HUES6 (cell line): ENCODE measurements around the gene HNRNPM.

ENCODE experiments used
- H3K27ac ChIP-seq: 2 replicates; pipeline ENCODE4 v1.7.0; 2013; ENCODE audit warnings: low read depth, mild to moderate bottlenecking, low read length, inconsistent platforms
- H3K27me3 ChIP-seq: 2 replicates; pipeline ENCODE4 v1.6.1; 2013; ENCODE audit warnings: low read length; ENCODE audit not compliant: control insufficient read depth, insufficient read depth
- H3K36me3 ChIP-seq: 2 replicates; pipeline ENCODE4 v1.6.1; 2013; ENCODE audit warnings: low read length; ENCODE audit not compliant: control insufficient read depth, insufficient read depth
- H3K4me1 ChIP-seq: 2 replicates; pipeline ENCODE4 v1.6.1; 2013; ENCODE audit warnings: low read length; ENCODE audit not compliant: control insufficient read depth, insufficient read depth
- H3K4me3 ChIP-seq: 2 replicates; pipeline ENCODE4 v1.5.1; 2013; ENCODE audit warnings: low read depth, low read length
- H3K9ac ChIP-seq: one replicate; pipeline ENCODE4 v1.6.1; 2013; ENCODE audit warnings: mild to moderate bottlenecking, low read length
- H3K9me3 ChIP-seq: 2 replicates; pipeline ENCODE4 v1.6.1; 2013; ENCODE audit warnings: low read depth, low read length; ENCODE audit not compliant: control insufficient read depth, insufficient read depth

The HNRNPM gene

DNA sequence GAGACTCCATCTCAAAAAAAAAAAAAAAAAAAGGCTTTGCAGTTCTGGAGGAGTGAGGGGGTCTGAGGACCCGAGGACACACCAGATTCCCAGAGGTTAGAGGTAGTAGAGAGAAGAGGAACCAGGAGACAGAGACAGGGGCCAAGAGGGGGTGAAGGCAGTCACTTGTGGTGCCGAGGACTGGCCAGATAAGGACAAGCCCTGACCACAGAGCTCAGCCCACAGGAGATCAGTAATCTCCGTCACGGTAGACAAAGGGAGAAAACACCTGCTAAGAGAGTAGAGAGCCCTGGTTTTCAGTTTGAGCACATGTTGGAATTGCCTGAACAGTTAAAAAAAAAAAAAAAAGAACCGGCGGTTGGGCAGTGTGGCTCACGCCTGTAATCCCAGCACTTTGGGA, 59.4 kb downstream of the HNRNPM start:
- H3K36me3 ChIP-seq: no peaks in the 10 kb centered on the region
- H3K9me3 ChIP-seq: no peaks in the 10 kb centered on the region
- no peaks in the 10 kb centered on the region for H3K27me3 ChIP-seq
- no peak overlapping the region for H3K9ac ChIP-seq
- H3K4me1 ChIP-seq: peaks cover 19% of the 10 kb centered on the region
- no peak overlapping the region for H3K27ac ChIP-seq
- H3K4me3 ChIP-seq: no peak overlapping the region

DNA sequence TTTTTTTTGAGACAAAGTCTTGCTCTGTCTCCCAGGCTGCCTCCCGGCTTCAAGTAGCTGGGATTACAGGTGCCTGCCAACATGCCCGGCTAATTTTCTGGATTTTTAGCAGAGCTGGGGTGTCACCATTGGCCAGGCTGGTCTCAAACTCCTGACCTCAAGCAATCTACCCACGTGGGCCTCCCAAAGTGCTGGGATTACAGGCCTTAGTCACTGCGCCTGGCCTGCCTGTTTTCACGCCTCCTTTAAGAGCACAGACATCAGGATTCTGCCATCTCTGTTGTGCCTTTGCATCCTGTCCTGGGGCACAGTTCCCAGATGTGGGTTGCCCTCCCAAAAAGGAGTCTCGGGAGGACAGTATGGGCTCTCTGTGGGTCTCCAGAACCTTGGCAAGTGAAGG, 60.1 kb downstream of the HNRNPM start:
- Histone ChIP-seq H3K4me1 (peaks cover 19% of the 10 kb centered on the region), H3K36me3 (no peaks in the 10 kb centered on the region), H3K9ac (no peak overlapping the region), H3K27me3 (no peaks in the 10 kb centered on the region), H3K9me3 (no peaks in the 10 kb centered on the region), H3K27ac (no peak overlapping the region), H3K4me3 (no peak overlapping the region)

DNA sequence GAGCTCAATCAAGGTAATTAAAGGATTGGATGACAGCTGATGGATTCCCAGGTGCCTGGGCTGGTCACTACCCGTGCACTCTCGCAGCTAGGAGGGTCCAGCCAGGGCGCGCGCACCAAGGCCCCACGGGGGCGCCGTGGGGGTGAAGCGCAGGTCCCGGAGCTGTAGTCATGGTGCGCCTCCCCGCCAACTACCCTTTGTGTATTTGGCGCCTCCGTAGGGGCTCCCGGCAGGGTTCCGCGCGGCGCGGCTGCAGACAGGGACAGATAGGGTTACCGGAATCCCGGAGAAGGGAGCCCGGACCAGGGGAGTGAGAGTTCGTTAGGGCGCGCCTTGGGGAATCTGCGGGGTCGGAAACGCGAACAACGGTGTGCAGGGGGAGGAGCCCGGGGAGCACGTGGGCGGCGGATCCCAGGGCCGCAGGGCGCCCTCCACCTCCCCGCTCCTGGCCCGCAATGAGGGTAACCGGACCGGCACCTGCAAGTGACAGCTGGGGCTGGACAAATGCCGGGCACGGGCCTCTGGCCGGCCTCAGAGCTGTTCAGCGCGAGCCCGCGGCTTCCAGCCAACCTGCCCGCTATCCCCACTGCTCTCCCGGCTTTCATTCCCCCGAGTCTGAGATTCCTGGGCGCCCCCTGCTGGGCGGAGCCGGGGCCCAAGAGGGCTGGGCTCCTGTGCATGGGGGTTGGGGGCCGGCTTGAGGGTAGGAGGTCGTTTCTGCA, 61.1 kb downstream of the HNRNPM start:
- peak overlapping the region; percentile 66 for H3K9ac ChIP-seq
- peaks cover 13% of the 10 kb centered on the region for H3K4me1 ChIP-seq
- no peaks in the 10 kb centered on the region for H3K9me3 ChIP-seq
- H3K27me3 ChIP-seq: no peaks in the 10 kb centered on the region
- peak overlapping the region; percentile 56 for H3K4me3 ChIP-seq
- no peaks in the 10 kb centered on the region for H3K36me3 ChIP-seq
- no peak overlapping the region for H3K27ac ChIP-seq

DNA sequence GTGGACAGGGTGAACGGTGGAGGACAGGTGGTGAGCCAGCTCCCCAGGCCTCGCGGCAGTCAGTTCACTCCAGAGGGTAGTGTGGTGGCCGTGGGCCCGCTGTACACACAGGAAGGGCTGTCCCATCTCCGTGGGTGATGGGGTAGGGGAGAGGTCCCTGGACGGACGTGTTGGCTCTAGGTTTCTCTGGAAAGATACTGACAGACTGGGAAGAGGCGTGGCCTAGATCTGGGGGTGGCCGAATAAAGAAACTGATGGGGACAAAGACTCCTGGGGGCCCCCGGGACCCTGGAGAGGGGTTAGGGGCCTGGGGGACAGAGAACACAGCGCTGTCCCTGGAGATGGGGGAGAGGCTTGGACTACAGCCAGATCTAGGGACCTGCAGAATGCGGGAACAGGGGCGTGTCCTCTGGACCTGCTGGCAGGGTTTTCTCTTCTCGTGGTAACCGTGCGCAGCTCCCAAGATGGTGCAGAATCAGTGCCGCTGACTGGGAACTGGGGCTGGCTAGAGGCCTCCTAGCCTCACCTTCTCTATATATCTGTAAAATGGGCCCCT, 61.7 kb downstream of the HNRNPM start:
- no peaks in the 10 kb centered on the region for H3K36me3 ChIP-seq
- no peak overlapping the region for H3K27ac ChIP-seq
- no peaks in the 10 kb centered on the region for H3K9me3 ChIP-seq
- H3K9ac ChIP-seq: peak overlapping the region; percentile 66
- no peaks in the 10 kb centered on the region for H3K27me3 ChIP-seq
- H3K4me1 ChIP-seq: peaks cover 13% of the 10 kb centered on the region
- H3K4me3 ChIP-seq: peak overlapping the region; percentile 56

DNA sequence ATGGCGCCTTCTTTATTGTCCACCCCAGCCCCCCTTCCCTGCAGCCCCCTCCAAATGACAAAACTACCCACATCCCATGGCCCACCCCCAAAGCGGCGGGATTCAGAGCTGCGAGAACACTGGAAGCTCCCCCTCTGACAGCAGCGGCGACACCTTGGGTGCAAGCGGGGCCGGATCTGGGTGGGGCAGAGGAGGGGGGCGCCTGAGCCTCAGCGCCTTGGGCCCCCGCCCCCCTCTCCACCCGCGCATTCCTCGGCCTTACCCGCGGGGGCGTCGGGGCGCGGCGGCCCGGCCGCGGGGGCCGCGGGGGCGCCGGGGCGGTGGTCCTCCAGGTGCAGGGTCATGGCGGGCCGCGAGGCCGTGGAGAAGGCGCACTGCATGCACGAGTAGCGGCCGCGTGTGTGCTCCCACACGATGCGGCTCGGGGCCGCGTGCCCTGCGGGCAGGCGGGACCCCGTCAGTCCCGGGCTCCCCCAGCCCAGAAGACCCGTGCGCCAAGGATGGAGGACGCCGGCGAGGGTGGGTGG, 65.9 kb downstream of the HNRNPM start:
- Histone ChIP-seq H3K9me3 (peaks cover 3% of the 10 kb centered on the region; the same call in 1 of the 2 replicates), H3K27me3 (no peaks in the 10 kb centered on the region), H3K36me3 (no peaks in the 10 kb centered on the region), H3K9ac (no peak overlapping the region), H3K4me3 (peak overlapping the region; percentile 55), H3K27ac (no peak overlapping the region), H3K4me1 (peaks cover 25% of the 10 kb centered on the region)

DNA sequence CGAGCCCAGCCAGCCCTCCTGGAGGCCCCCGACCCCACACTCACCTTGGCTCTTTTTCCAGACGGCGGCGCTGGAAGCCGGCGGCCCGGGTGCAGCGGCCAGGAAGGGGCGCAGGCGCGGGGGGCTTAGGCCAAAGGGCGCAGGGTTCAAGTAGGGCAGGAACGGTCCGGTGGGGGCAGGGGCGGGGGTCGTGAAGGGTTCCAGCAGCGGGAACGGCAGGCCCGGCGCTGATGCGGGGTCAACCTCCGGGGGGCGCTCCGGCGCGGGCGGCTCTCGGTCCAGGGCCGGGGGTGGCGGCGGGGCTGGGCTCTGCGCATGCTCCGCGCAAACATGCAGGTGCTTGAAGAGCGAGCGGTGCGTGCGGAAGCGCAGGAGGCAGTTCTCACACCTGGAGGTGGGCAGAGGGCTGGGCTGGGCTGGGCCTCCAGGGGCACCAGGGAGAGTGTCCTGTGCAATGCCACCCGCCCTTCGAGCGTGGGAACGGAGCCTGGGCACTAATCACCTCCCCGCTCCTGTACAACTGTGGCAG, 66.9 kb downstream of the HNRNPM start:
- no peak overlapping the region for H3K9ac ChIP-seq
- no peaks in the 10 kb centered on the region for H3K27me3 ChIP-seq
- no peak overlapping the region for H3K27ac ChIP-seq
- peaks cover 3% of the 10 kb centered on the region; the same call in 1 of the 2 replicates for H3K9me3 ChIP-seq
- H3K4me3 ChIP-seq: peak overlapping the region; percentile 55
- peaks cover 20% of the 10 kb centered on the region for H3K4me1 ChIP-seq
- H3K36me3 ChIP-seq: no peaks in the 10 kb centered on the region

DNA sequence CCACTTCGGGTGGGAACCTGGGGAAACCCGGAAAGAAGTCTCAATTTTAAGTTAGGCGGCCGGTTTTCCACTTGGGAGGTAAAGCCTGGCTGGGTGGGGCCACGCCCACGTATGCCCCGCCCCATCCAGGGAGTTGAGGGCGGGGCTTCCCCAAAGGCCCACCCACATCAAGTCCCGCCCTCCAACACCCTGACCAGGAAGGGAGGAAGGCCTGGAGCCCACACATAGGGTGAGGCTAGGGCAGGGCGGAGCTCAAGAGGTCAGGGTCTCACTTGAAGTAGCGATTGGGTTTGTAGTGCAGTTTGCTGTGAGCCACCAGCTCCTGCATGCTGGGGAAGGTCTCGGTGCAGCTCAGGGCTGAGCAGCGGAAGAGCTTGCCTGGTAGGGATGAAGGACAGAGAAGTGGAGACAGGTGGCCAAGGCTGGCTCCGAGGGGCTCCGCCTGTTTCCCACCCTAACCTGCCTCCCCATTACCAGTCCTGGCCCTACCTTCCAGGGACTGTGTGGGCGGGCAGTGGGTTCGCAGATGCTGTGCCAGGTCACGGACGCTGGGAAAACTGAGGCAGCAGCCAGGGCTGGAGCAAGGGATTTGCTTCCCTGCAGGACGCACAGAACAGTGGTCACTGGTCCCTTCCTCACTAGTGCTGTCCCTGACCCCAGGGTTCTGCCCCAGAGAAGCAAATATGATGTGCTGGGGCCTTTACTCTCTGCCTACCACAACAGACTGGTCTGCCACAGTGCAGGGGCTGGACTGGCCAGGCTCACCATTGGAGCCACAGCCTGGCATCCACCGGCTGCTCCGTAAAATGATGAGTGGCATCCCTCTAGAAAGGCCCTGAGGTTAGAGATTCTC, 67.6 kb downstream of the HNRNPM start:
- Histone ChIP-seq H3K4me1 (peaks cover 17% of the 10 kb centered on the region), H3K27ac (no peak overlapping the region), H3K9me3 (peaks cover 3% of the 10 kb centered on the region; the same call in 1 of the 2 replicates), H3K36me3 (no peaks in the 10 kb centered on the region), H3K9ac (peak overlapping the region; percentile 99), H3K27me3 (no peaks in the 10 kb centered on the region), H3K4me3 (peak overlapping the region; percentile 95)

DNA sequence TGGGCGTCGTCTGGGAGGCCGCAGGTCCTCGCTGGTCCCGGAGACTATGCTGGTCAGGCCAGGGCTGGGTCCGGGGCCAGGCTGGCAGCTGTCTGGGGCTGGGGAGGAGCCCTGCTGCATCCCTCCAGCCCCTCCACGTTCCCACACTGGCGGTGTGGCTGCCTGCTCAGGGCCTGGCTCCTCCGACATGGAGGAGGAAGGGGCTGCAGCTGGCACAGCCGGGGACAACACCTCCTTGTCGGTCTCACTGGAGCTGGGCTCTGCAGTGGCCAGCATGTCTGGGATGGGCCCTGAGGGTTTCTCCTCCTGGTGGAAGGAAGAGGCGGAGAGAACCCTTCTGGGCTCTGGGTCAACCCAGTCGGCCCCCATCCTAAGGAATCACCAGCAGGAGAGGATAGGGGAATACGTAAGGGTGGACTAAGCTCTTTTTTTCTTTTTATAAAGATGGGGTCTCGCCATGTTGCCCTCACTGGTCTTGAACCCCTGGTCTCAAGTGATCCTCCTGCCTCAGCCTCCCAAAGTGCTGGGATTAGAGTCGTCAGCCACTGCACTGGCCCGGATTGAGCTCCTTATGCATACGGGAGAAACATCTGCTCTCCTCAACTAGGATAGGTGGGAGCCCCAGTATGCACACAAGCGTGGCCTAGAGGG, 68.4 kb downstream of the HNRNPM start:
- H3K27ac ChIP-seq: peak overlapping the region; percentile 94; the same call in 1 of the 2 replicates
- H3K4me3 ChIP-seq: peak overlapping the region; percentile 95
- no peaks in the 10 kb centered on the region for H3K27me3 ChIP-seq
- H3K9me3 ChIP-seq: peaks cover 3% of the 10 kb centered on the region; the same call in 1 of the 2 replicates
- H3K36me3 ChIP-seq: no peaks in the 10 kb centered on the region
- peak overlapping the region; percentile 99 for H3K9ac ChIP-seq
- H3K4me1 ChIP-seq: peaks cover 20% of the 10 kb centered on the region

DNA sequence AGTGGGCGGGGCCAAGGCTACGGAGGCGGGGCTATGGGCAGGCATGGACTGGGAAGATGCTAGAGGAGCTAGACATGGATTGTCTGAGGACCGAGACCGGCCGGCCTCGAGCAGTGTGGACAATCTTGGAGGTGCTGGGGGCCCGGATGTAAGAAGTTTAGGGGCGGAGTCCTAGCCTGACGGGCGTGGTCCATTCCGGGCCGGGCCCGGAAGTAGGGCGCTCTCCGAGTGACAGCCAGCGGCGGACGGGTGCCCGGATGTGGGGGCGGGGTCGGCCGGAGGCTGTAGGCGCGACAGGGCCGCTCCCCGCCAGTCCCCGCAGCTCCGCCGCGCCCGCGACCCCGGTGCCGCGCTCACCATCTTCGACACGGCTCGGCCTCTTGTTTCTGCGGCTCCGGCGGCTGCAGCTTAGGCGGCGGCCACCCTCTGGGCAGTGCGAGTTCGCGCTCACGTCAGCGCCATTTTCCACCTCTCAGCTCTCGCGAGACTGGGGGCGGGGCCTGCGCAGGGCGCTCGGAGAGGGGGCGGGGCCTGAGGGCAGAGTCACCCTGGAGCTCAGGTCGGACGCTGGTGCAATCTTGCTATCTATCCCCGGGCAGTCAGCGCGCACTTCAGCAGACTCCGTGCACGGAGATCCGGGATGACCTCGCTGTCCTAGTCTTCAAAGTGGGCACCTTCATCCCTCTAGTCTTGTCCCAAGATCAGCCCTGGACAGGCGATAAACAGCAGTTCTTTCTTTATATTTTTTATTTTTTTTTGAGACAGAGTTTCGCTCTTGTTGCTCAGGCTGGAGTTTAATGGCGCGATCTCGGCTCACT, 69.1 kb downstream of the HNRNPM start, which contains the start of gene ZNF414:
ZNF414 (minus strand) TSS at position 481 of the 818 bp plus-strand sequence; CDS start at position 360, 121 bp downstream.
- Histone ChIP-seq H3K4me1 (peaks cover 20% of the 10 kb centered on the region), H3K27me3 (no peaks in the 10 kb centered on the region)

More for the DNA sequence above, 69.1 kb downstream of the HNRNPM start, which contains the start of gene ZNF414:
- no peaks in the 10 kb centered on the region for H3K36me3 ChIP-seq
- H3K4me3 ChIP-seq: peak within 1 kb of the TSS; percentile 95
- peaks cover 3% of the 10 kb centered on the region; the same call in 1 of the 2 replicates for H3K9me3 ChIP-seq
- H3K9ac ChIP-seq: peak within 1 kb of the TSS; percentile 99
- H3K27ac ChIP-seq: peak within 1 kb of the TSS; percentile 94
